Hematopoietic multipotent progenitor cell treated with erythropoietin and hydrocortisone succinate and interleukin-3 and kit ligand, for 17 days (in vitro differentiated cells): Measurements from ENCODE around the gene LHFPL2.

Experiments
- DNase-seq: peaks from one replicate; pipeline ENCODE4 v3.0.0-alpha.2; 2015; ENCODE audit warnings: low spot score

The LHFPL2 gene

GRCh38 chr5:78504704-78505677, 143.6 kb downstream of the LHFPL2 start:
- DNase-seq = no peak

GRCh38 chr5:78503958-78504653, 144.5 kb downstream of the LHFPL2 start:
- no peak for DNase-seq

GRCh38 chr5:78501411-78502352, 146.9 kb downstream of the LHFPL2 start:
- DNase-seq = no peak

- DNase-seq = no peak
These were observed 147.7 kb downstream of the LHFPL2 start for GRCh38 chr5:78500871-78501270.

GRCh38 chr5:78500028-78500427, 148.5 kb downstream of the LHFPL2 start:
- DNase-seq = no peak

GRCh38 chr5:78499485-78499884, 149.1 kb downstream of the LHFPL2 start:
- DNase-seq = no peak

- no peak for DNase-seq
These were observed 150.7 kb downstream of the LHFPL2 start for GRCh38 chr5:78497573-78498533.

- no peak for DNase-seq
These were observed 152.2 kb downstream of the LHFPL2 start for GRCh38 chr5:78496373-78496772.

GRCh38 chr5:78495800-78496199, 152.8 kb downstream of the LHFPL2 start:
- no peak for DNase-seq

GRCh38 chr5:78492650-78493049, 155.9 kb downstream of the LHFPL2 start:
- no peak for DNase-seq

GRCh38 chr5:78492224-78492623, 156.3 kb downstream of the LHFPL2 start:
- DNase-seq = no peak

- no peak for DNase-seq
These were observed 157.7 kb downstream of the LHFPL2 start for GRCh38 chr5:78490709-78491485.

- DNase-seq = no peak
These were observed 160.7 kb downstream of the LHFPL2 start for GRCh38 chr5:78487846-78488245.

- no peak for DNase-seq
These were observed 162.4 kb downstream of the LHFPL2 start for GRCh38 chr5:78486218-78486617.

GRCh38 chr5:78483809-78484521, 164.6 kb downstream of the LHFPL2 start:
- DNase-seq = peak; percentile 37

- DNase-seq = no peak
These were observed 165.6 kb downstream of the LHFPL2 start for GRCh38 chr5:78482948-78483347.

GRCh38 chr5:78476795-78477194, 171.8 kb downstream of the LHFPL2 start:
- DNase-seq = no peak

GRCh38 chr5:78475370-78475769, 173.2 kb downstream of the LHFPL2 start:
- no peak for DNase-seq

- no peak for DNase-seq
These were observed 174.8 kb downstream of the LHFPL2 start for GRCh38 chr5:78473751-78474150.
